CD14-positive monocyte (primary cell): ENCODE data around the gene DPH5. TPM values are rescaled to one million over a fixed set of nuclear protein-coding genes. Genes with fewer than 3 reads are reported as not detected.
"Not testable (repeated sequence)": the region's sequence is repeated elsewhere in the genome, so short reads cannot be mapped to it uniquely, and the experiment has no call there.

ENCODE experiments used
- DNase-seq, 3 donors: peaks; one replicate each; pipeline ENCODE4 v3.0.0-alpha.2; 2011 to 2022
- H2AFZ ChIP-seq: 2 replicates; pipeline ENCODE4 v1.6.0; 2012; ENCODE audit warnings: mild to moderate bottlenecking, low read depth, low read length, inconsistent platforms; ENCODE audit not compliant: insufficient read depth, poor library complexity, severe bottlenecking
- H3K27ac ChIP-seq, 2 donors: 1 replicate in 1 of 2; 2 replicates in 1 of 2; pipeline ENCODE4 v1.5.1; 2012 to 2013; ENCODE audit warnings: low read length in 2 of 2, control low read depth in 1 of 2, inconsistent platforms in 1 of 2, low read depth in 1 of 2, mild to moderate bottlenecking in 1 of 2
- H3K27me3 ChIP-seq, 2 donors: one replicate each; pipeline versions ENCODE4 v1.6.0 to v1.6.1; 2011 to 2013; ENCODE audit warnings: low read length in 2 of 2; ENCODE audit not compliant: control insufficient read depth in 2 of 2, insufficient read depth in 2 of 2
- H3K36me3 ChIP-seq, 2 donors: replicated peaks in 1 of 2; 1 replicate in 1 of 2; 2 replicates in 1 of 2; pipeline versions ENCODE4 v1.5.1 to v1.6.1; 2012 to 2013; ENCODE audit warnings: low read length in 2 of 2, control low read depth in 1 of 2, inconsistent platforms in 1 of 2, mild to moderate bottlenecking in 1 of 2; ENCODE audit not compliant: insufficient read depth in 2 of 2, control insufficient read depth in 1 of 2
- H3K4me1 ChIP-seq, 2 donors: 1 replicate in 1 of 2; 2 replicates in 1 of 2; pipeline versions ENCODE4 v1.5.1 to v1.6.1; 2012 to 2013; ENCODE audit warnings: low read length in 2 of 2, control low read depth in 1 of 2, inconsistent platforms in 1 of 2, mild to moderate bottlenecking in 1 of 2, moderate library complexity in 1 of 2; ENCODE audit not compliant: insufficient read depth in 2 of 2, control insufficient read depth in 1 of 2
- H3K4me2 ChIP-seq: replicated peaks from 2 replicates; pipeline ENCODE3; 2012; ENCODE audit warnings: low read length, moderate library complexity, mild to moderate bottlenecking; ENCODE audit not compliant: poor library complexity, severe bottlenecking; ENCODE audit errors: extremely low read depth
- H3K4me3 ChIP-seq, 3 experiments: fragments of 200-600 bp in 1 of 3; sonication (generic) in 1 of 3; replicated peaks in 1 of 3; 1 replicate in 2 of 3; 2 replicates in 1 of 3; pipeline ENCODE4 v1.5.1; 2011 to 2013; ENCODE audit warnings: low read length in 3 of 3, mild to moderate bottlenecking in 3 of 3, control low read depth in 2 of 3, low read depth in 2 of 3, inconsistent platforms in 1 of 3, moderate library complexity in 1 of 3
- H3K79me2 ChIP-seq: 2 replicates; pipeline ENCODE4 v1.6.0; 2012; ENCODE audit warnings: mild to moderate bottlenecking, control low read depth, inconsistent platforms, low read length, moderate library complexity; ENCODE audit not compliant: insufficient read depth
- H3K9ac ChIP-seq: 2 replicates; pipeline ENCODE4 v1.6.0; 2017; ENCODE audit warnings: low read length, mild to moderate bottlenecking; ENCODE audit not compliant: insufficient read depth, poor library complexity, severe bottlenecking
- H3K9me3 ChIP-seq, 2 donors: replicated peaks in 1 of 2; 1 replicate in 1 of 2; 2 replicates in 1 of 2; pipeline versions ENCODE4 v1.5.1 to v1.6.1; 2012 to 2013; ENCODE audit warnings: low read length in 2 of 2, control low read depth in 1 of 2; ENCODE audit not compliant: control insufficient read depth in 1 of 2, insufficient read depth in 1 of 2
- H4K20me1 ChIP-seq: 2 replicates; pipeline ENCODE4 v1.6.0; 2012; ENCODE audit warnings: mild to moderate bottlenecking, low read length, control low read depth, moderate library complexity; ENCODE audit not compliant: insufficient read depth
- H3K27ac Mint-ChIP-seq, 7 donors: one replicate each; pipeline ENCODE4 v1.8.0; 2020; ENCODE audit warnings: mild to moderate bottlenecking in 7 of 7, mixed read lengths in 7 of 7, moderate library complexity in 6 of 7, inconsistent platforms in 2 of 7
- H3K27me3 Mint-ChIP-seq, 3 donors: one replicate each; pipeline ENCODE4 v1.8.0; 2021 to 2022; ENCODE audit warnings: low read depth in 3 of 3, mild to moderate bottlenecking in 3 of 3, mixed read lengths in 3 of 3, moderate library complexity in 3 of 3, inconsistent platforms in 1 of 3
- H3K36me3 Mint-ChIP-seq, 2 donors: one replicate each; pipeline ENCODE4 v1.8.0; 2020; ENCODE audit warnings: mixed read lengths in 2 of 2, inconsistent platforms in 1 of 2, mild to moderate bottlenecking in 1 of 2
- H3K4me1 Mint-ChIP-seq: one replicate; pipeline ENCODE4 v1.8.0; 2020; ENCODE audit warnings: mild to moderate bottlenecking, mixed read lengths
- H3K4me3 Mint-ChIP-seq, 2 donors: one replicate each; pipeline ENCODE4 v1.8.0; 2020; ENCODE audit warnings: mild to moderate bottlenecking in 2 of 2, mixed read lengths in 2 of 2, moderate library complexity in 1 of 2
- H3K9me3 Mint-ChIP-seq, 7 donors: one replicate each; pipeline ENCODE4 v1.8.0; 2020 to 2022; ENCODE audit warnings: mixed read lengths in 7 of 7, mild to moderate bottlenecking in 6 of 7, moderate library complexity in 6 of 7, inconsistent platforms in 2 of 7
- CTCF ChIP-seq: fragments of 200-600 bp; IDR thresholded peaks from one replicate; pipeline ENCODE4 v1.8.0; 2022; ENCODE audit warnings: antibody characterized with exemption, mild to moderate bottlenecking
- WGBS: methylation state at CpG from one replicate; pipeline ENCODE4 v1.1.5; 2013; ENCODE audit warnings: missing lambda C conversion rate; ENCODE audit not compliant: insufficient coverage; 5-methylcytosine and 5-hydroxymethylcytosine counted together
- intact Hi-C, 2 donors: fragments of 100-400 bp; cut with micrococcal nuclease; formaldehyde crosslinking; loops; one replicate each; pipeline versions ENCODE4 v1.15.0 to v1.15.1; 2023
- polyA plus RNA-seq, 3 donors: library from polyadenylated mRNA; depleted of rRNA in 1 of 3; unstranded in 2 of 3; stranded (reverse) in 1 of 3; fragments of 300-500 nt in 2 of 3; fragments of >200 nt in 1 of 3; fragmentation: Illumina TruSeq in 2 of 3; gene quantifications; 1 replicate in 2 of 3; 2 replicates in 1 of 3; pipeline ENCODE4 v1.2.3, GENCODE V29; 2012 to 2021

Gene DPH5
- polyA plus RNA-seq, 3 donors, result 10.3 to 14.3 (median 12.0) TPM

GRCh38 chr1:100946064-100946463, 79.5 kb downstream of the DPH5 start:
- peaks cover 14 to 39% of the 10 kb centered on the region in 2 donors for H3K36me3 ChIP-seq
- Mint-ChIP-seq H3K4me1 (peaks cover 17% of the 10 kb centered on the region), H3K27ac (peak overlapping the region in 1 of 7 donors; percentile 58), H3K36me3 (peaks cover 50 to 54% of the 10 kb centered on the region in 2 donors)
- H3K4me1 ChIP-seq, H3K9me3 Mint-ChIP-seq, H3K27me3 ChIP-seq, DNase-seq, intact Hi-C loops, H3K4me3 ChIP-seq, H3K79me2 ChIP-seq, H3K27me3 Mint-ChIP-seq, H3K9ac ChIP-seq, H2AFZ ChIP-seq, H3K9me3 ChIP-seq, H3K4me2 ChIP-seq, H3K27ac ChIP-seq, H3K4me3 Mint-ChIP-seq: not testable (repeated sequence)
- no CpG with 5 or more reads among the region's 3 CpGs for WGBS
- peaks cover 18% of the 10 kb centered on the region for H4K20me1 ChIP-seq

- DNase-seq, result no peak
- Histone ChIP-seq H3K9ac (no peak overlapping the region), H3K4me1 (no peaks in the 10 kb centered on the region), H3K9me3 (no peaks in the 10 kb centered on the region), H2AFZ (no peak overlapping the region), H3K4me3 (no peak overlapping the region), H3K4me2 (no peak overlapping the region), H3K27me3 (no peaks in the 10 kb centered on the region), H4K20me1 (peaks cover 7% of the 10 kb centered on the region), H3K79me2 (no peaks in the 10 kb centered on the region), H3K27ac (no peak overlapping the region), H3K36me3 (peaks cover 19 to 31% of the 10 kb centered on the region in 2 donors)
- Mint-ChIP-seq H3K9me3 (peaks cover 0 to 4% (median 3%) of the 10 kb centered on the region in 7 donors), H3K27me3 (no peaks in the 10 kb centered on the region), H3K36me3 (peaks cover 41 to 52% of the 10 kb centered on the region in 2 donors), H3K4me1 (peaks cover 18% of the 10 kb centered on the region), H3K4me3 (no peak overlapping the region), H3K27ac (peak overlapping the region in 1 of 7 donors; percentile 67)
- TF ChIP-seq CTCF, result no peak
- intact Hi-C loops, result no loop called here
- WGBS, result no CpG with 5 or more reads among the region's 1 CpG
Measured at GRCh38 chr1:100943533-100943932, 82.1 kb downstream of the DPH5 start.
